GM12872 (cell line): ENCODE results near the gene SGCD.

Source experiments
- TF ChIP-seq, protein P1 (sequence below): IDR thresholded peaks from 3 replicates; pipeline ENCODE4 v1.5.1; 2011; ENCODE audit warnings: low read depth, mild to moderate bottlenecking, low read length, moderate library complexity; ENCODE audit not compliant: insufficient read depth

The SGCD gene

DNA sequence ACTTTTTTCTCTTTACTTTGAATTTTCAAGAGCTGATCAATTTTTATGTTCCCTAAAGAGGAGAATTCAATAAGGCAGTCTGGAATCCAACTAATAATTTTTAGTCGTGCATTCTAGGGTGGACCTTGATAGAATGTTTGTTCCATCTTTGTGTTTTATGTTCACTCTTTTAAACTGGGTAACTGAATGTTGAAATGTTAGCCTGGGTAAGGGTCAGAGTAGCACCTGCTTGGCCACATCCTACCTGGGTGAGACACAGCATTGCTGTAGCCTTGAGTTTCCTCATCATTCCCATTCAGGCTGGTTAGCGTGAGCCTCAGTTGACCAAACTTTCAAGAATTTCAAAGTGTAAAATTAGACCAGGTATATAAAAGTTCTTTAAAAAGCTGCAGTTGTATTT, 85.0 kb downstream of the SGCD start:
- TF ChIP-seq, protein P1, sequence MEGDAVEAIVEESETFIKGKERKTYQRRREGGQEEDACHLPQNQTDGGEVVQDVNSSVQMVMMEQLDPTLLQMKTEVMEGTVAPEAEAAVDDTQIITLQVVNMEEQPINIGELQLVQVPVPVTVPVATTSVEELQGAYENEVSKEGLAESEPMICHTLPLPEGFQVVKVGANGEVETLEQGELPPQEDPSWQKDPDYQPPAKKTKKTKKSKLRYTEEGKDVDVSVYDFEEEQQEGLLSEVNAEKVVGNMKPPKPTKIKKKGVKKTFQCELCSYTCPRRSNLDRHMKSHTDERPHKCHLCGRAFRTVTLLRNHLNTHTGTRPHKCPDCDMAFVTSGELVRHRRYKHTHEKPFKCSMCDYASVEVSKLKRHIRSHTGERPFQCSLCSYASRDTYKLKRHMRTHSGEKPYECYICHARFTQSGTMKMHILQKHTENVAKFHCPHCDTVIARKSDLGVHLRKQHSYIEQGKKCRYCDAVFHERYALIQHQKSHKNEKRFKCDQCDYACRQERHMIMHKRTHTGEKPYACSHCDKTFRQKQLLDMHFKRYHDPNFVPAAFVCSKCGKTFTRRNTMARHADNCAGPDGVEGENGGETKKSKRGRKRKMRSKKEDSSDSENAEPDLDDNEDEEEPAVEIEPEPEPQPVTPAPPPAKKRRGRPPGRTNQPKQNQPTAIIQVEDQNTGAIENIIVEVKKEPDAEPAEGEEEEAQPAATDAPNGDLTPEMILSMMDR, result no peak

DNA sequence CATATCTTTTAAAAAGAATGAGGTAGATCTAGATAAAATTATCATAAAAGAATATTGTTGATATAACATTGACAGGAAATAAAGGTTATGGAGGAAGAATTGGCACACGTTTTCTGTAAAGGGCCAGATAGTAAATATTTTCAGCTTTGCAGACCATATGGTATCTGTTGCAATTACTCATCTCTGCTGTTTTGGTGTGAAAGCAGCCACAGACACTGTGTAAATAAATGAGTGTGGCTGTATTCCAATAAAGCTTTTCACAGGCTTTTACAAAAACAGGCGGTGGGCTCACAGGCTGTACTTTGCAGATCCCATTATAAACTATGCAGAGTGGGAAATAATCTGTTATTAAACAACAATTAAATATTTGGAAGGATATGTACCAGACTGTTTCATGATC, 87.4 kb downstream of the SGCD start:
- TF ChIP-seq, protein P1, result no peak

DNA sequence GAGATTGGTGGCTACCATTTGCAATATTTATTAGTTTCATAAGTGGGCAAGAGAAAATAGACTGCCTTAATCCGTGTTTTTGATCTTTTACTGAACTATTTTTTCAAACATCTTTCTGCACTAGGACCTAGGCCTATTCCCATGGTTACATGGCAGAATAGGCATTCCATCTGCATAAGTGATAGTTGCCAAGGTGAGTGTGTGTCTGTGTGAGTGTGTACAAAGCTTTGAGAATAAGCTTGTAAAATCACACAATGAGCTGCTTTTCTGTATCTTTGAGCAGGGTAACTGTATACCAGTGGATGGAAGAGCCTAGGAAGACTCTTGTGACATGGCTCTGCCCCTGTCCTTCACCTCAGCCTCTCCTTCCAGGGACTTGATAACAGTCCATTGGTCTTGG, 92.7 kb downstream of the SGCD start:
- TF ChIP-seq, protein P1, result no peak

DNA sequence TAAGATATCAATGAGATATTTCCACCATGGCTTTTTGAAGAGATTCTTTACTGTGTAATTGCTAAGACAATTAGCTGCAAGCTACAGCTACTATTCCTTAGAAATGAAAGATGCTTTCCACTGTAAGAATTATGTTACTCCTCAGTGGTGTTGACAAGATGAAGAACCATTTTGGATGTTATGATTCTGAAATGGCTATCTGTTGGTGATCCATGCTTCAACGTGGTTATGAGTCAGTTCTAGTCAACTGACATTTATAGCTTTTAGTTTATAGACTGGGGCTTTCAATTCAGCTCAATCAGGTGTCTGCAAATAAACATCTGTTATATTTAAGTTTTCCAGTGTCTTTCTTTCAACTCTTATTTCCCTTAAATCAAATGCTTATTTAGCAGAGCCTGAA, 93.7 kb downstream of the SGCD start:
- TF ChIP-seq, protein P1, result no peak

DNA sequence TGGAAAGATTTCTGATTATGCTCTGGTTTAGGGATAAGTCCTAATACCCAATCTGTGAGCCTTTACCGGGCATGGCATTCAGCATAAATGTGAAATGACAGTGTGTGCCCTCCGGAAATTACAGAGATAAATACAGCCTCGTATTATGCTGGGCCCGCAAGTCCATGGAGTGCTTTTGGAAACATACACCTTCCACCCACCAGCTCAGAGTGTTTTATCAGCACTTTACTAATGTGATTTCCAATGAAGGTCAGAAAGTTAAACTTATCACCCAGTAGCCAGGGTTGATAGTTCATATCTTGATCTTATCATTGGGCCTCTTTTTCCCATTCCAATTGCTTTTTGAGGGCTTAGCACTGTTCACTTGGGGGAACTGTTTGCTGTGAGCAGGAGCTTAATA, 94.8 kb downstream of the SGCD start:
- TF ChIP-seq, protein P1, result no peak

DNA sequence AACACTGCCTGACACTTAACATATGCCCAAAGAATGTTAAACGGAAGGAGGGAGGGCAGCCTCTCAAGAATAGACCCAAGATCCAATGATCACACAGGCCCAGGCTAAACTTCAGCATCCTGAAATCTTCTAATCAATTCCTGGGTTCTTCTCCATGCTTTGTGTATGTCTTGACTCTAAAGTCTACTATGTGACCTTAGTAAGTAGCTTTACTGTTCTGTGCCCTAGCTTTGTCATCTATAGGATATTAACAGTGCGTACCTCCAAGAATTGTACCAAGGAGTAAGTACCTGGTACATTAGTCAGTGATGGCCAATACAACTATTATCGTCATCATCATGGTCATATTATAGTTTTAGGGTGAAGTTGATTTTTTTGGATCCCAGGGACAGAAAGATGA, 96.6 kb downstream of the SGCD start:
- TF ChIP-seq, protein P1, result no peak

DNA sequence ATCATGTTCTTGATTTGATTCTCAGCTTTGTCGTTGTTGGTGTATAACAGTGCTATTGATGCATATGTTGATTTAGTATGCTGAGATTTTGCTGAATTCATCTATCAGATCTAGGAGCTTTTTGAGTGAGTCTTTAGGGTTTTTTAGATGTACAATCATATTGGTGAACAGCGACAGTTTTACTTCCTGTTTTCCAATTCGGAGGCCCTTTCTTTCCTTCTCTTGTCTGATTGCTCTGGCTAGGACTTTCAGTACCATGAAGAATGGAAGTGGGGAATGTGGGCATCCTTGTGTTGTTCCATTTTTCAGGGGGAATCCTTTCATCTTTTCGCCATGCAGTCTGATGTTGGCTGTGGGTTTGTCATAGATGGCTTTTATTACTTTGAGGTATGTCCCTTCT, 100.4 kb downstream of the SGCD start:
- TF ChIP-seq, protein P1, result no peak
